Suprapubic skin (tissue), 4 donors: ENCODE data around the gene FXYD3. TPM values are rescaled to one million over a fixed set of nuclear protein-coding genes. Genes with fewer than 3 reads are reported as not detected.

Source experiments
- DNase-seq, 2 donors: peaks; one replicate each; pipeline ENCODE4 v3.0.0-alpha.2; 2019; ENCODE audit warnings: low spot score in 2 of 2
- H3K27ac ChIP-seq: fragments of 200-600 bp; sonication (generic); one replicate; pipeline ENCODE4 v1.5.1; 2019
- H3K27me3 ChIP-seq: fragments of 200-600 bp; sonication (generic); one replicate; pipeline ENCODE4 v1.5.1; 2019
- H3K36me3 ChIP-seq: fragments of 200-600 bp; sonication (generic); one replicate; pipeline ENCODE4 v1.5.1; 2019
- H3K4me1 ChIP-seq: fragments of 200-600 bp; sonication (generic); one replicate; pipeline ENCODE4 v1.5.1; 2019
- H3K4me3 ChIP-seq: fragments of 200-600 bp; sonication (generic); one replicate; pipeline ENCODE4 v1.5.1; 2019; ENCODE audit warnings: mild to moderate bottlenecking
- H3K9me3 ChIP-seq: fragments of 200-600 bp; sonication (generic); one replicate; pipeline ENCODE4 v1.5.1; 2019
- CTCF ChIP-seq, 2 donors: fragments of 200-600 bp in 1 of 2; fragments of 450-650 bp in 1 of 2; sonication (generic) in 1 of 2; IDR thresholded peaks; one replicate each; pipeline ENCODE4 v1.5.1; 2016 to 2019; ENCODE audit warnings: antibody characterized with exemption in 2 of 2, mild to moderate bottlenecking in 1 of 2, moderate library complexity in 1 of 2
- EP300 ChIP-seq: sonication (generic); formaldehyde crosslinking; IDR thresholded peaks from one replicate; pipeline ENCODE4 v1.6.1; 2017; ENCODE audit warnings: antibody characterized with exemption
- POLR2A ChIP-seq, 2 donors: fragments of 450-650 bp; IDR thresholded peaks; one replicate each; pipeline ENCODE4 v1.6.1; 2017; ENCODE audit warnings: antibody characterized with exemption in 2 of 2, mild to moderate bottlenecking in 2 of 2, moderate library complexity in 2 of 2
- POLR2AphosphoS5 ChIP-seq, 3 donors: sonication (generic); formaldehyde crosslinking; IDR thresholded peaks; one replicate each; pipeline ENCODE4 v1.6.1; 2017; ENCODE audit warnings: antibody characterized with exemption in 3 of 3
- WGBS: methylation state at CpG from one replicate; pipeline ENCODE4 v1.1.5; 2018; 5-methylcytosine and 5-hydroxymethylcytosine counted together
- total RNA-seq, 4 donors: library from RNA; depleted of rRNA; stranded (reverse); fragments of >200 nt; gene quantifications; one replicate each; pipeline ENCODE4 v1.1.0, GENCODE V29; 2016

FXYD3 gene
- total RNA-seq, 4 donors from 2014 or later: 383 to 765 (median 575) TPM

GRCh38 chr19:35114353-35115176 is 1.1 kb upstream of the FXYD3 start:
- peak in 1 of 3 donors; percentile 12 for TF ChIP-seq POLR2AphosphoS5 (IDR thresholded peaks at IDR 0.05)
- TF ChIP-seq POLR2A (IDR thresholded peaks at IDR 0.05): no peak
- TF ChIP-seq CTCF (IDR thresholded peaks at IDR 0.05): peak; percentile 96 to 99
- Histone ChIP-seq H3K36me3 (no peaks in the 10 kb centered on the region), H3K27me3 (no peaks in the 10 kb centered on the region), H3K4me3 (peak overlapping the region; percentile 57), H3K4me1 (peaks cover 56% of the 10 kb centered on the region), H3K27ac (peak overlapping the region; percentile 88), H3K9me3 (no peaks in the 10 kb centered on the region)
- WGBS: 2% methylated on average over 23 of the region's 23 CpGs
- DNase-seq: peak in 1 of 2 donors; percentile 88

- Histone ChIP-seq H3K4me3 (peak overlapping the region; percentile 57), H3K36me3 (peaks cover 1% of the 10 kb centered on the region), H3K9me3 (no peaks in the 10 kb centered on the region), H3K27me3 (no peaks in the 10 kb centered on the region), H3K27ac (peak overlapping the region; percentile 88), H3K4me1 (peaks cover 59% of the 10 kb centered on the region)
- TF ChIP-seq POLR2AphosphoS5 (IDR thresholded peaks at IDR 0.05) (peak in 2 of 3 donors; percentile 15 to 30), POLR2A (IDR thresholded peaks at IDR 0.05) (no peak)
- 52% methylated on average over 13 of the region's 13 CpGs for WGBS
- no peak for DNase-seq
Observed at GRCh38 chr19:35116072-35116801, 614 bp downstream of the FXYD3 start.

- TF ChIP-seq CTCF (IDR thresholded peaks at IDR 0.05) (no peak), POLR2AphosphoS5 (IDR thresholded peaks at IDR 0.05) (no peak), EP300 (no peak), POLR2A (IDR thresholded peaks at IDR 0.05) (no peak)
- Histone ChIP-seq H3K36me3 (peaks cover 7% of the 10 kb centered on the region), H3K27me3 (no peaks in the 10 kb centered on the region), H3K4me3 (peak overlapping the region; percentile 57), H3K27ac (peak overlapping the region; percentile 88), H3K9me3 (no peaks in the 10 kb centered on the region), H3K4me1 (peaks cover 62% of the 10 kb centered on the region)
- DNase-seq: no peak
- WGBS: 23% methylated on average over 8 of the region's 8 CpGs
Observed at GRCh38 chr19:35117116-35117515, 1.5 kb downstream of the FXYD3 start.

GRCh38 chr19:35117799-35118198 is 2.2 kb downstream of the FXYD3 start:
- no peak for TF ChIP-seq POLR2A (IDR thresholded peaks at IDR 0.05)
- TF ChIP-seq POLR2AphosphoS5 (IDR thresholded peaks at IDR 0.05): no peak
- no peak for TF ChIP-seq EP300
- TF ChIP-seq CTCF (IDR thresholded peaks at IDR 0.05): no peak
- Histone ChIP-seq H3K27me3 (no peaks in the 10 kb centered on the region), H3K9me3 (no peaks in the 10 kb centered on the region), H3K27ac (peak overlapping the region; percentile 88), H3K4me1 (peaks cover 69% of the 10 kb centered on the region), H3K36me3 (peaks cover 7% of the 10 kb centered on the region), H3K4me3 (peak overlapping the region; percentile 57)
- DNase-seq: no peak
- 63% methylated on average over 11 of the region's 11 CpGs for WGBS

- Histone ChIP-seq H3K4me3 (peak overlapping the region; percentile 57), H3K9me3 (no peaks in the 10 kb centered on the region), H3K36me3 (peaks cover 7% of the 10 kb centered on the region), H3K4me1 (peaks cover 74% of the 10 kb centered on the region), H3K27ac (peak overlapping the region; percentile 88), H3K27me3 (no peaks in the 10 kb centered on the region)
- TF ChIP-seq EP300: no peak
- no peak for TF ChIP-seq POLR2A (IDR thresholded peaks at IDR 0.05)
- no peak for TF ChIP-seq POLR2AphosphoS5 (IDR thresholded peaks at IDR 0.05)
- TF ChIP-seq CTCF (IDR thresholded peaks at IDR 0.05): no peak
- no peak for DNase-seq
- 54% methylated on average over 6 of the region's 13 CpGs for WGBS
Observed at GRCh38 chr19:35118268-35119020, 2.8 kb downstream of the FXYD3 start.
